K562 (cell line): Measurements from ENCODE around the gene FOXM1. TPM values are rescaled to one million over a fixed set of nuclear protein-coding genes. Genes with fewer than 3 reads are reported as not detected.

Source experiments
- ATAC-seq: fragments of 200-7000 bp; cut with Tn5 transposase; 3 replicates; pipeline ENCODE4 v1.9.1; 2020; ENCODE audit warnings: moderate library complexity
- Bru-seq: library from RNA; stranded (reverse); fragments of 400-500 nt; gene quantifications from one replicate; lab custom pipeline; 2021; lab: Mats Ljungman, UMichigan
- BruChase-seq, 2 experiments: library from RNA; stranded (reverse); fragments of 400-500 nt; gene quantifications; one replicate each; lab custom pipeline; 2021; lab: Mats Ljungman, UMichigan
- BruUV-seq: library from RNA; stranded (reverse); fragments of 400-500 nt; replicated peaks from 2 replicates; lab custom pipeline; 2021; lab: Mats Ljungman, UMichigan
- CTCF ChIA-PET: fragments of 300-600 bp; formaldehyde crosslinking; extraction: SDS; loops from one replicate; lab custom pipeline; 2021; ENCODE audit warnings: low intra/inter-chr PET ratio; lab: Yijun Ruan, JAX
- POLR2A ChIA-PET: fragments of 300-600, 350-650 bp; sonication (Branson Sonifier 250); formaldehyde crosslinking; extraction: SDS; loops from one replicate; lab custom pipeline; 2021; ENCODE audit warnings: antibody characterized with exemption, inconsistent platforms; lab: Yijun Ruan, JAX
- DNase-seq, 4 experiments: peaks; one replicate each; pipeline versions ENCODE4 v3.0.0 to v3.0.0-alpha.2; 2011 to 2018; ENCODE audit warnings: low spot score in 3 of 4, mixed read lengths in 3 of 4; ENCODE audit errors: extremely low read depth in 1 of 4
- FAIRE-seq: peaks from 2 replicates; lab custom pipeline; 2011; peaks lifted over from hg19 to GRCh38; lab: Jason Lieb, UNC
- H2AFZ ChIP-seq: 2 replicates; pipeline ENCODE4 v1.6.0; 2011; ENCODE audit warnings: low read depth, low read length, control low read depth, inconsistent platforms
- H3K27ac ChIP-seq: fragments of 200-600 bp; 3 replicates; pipeline ENCODE4 v1.8.0; 2011; ENCODE audit warnings: low read depth, mild to moderate bottlenecking, control low read depth, inconsistent platforms, low read length, moderate library complexity, mixed read lengths; ENCODE audit errors: extremely low read depth
- H3K27me3 ChIP-seq, 2 experiments: fragments of 300-600 bp in 1 of 2; 2 replicates in 1 of 2; 3 replicates in 1 of 2; pipeline versions ENCODE4 v1.6.0 to v1.8.0; 2011; ENCODE audit warnings: inconsistent platforms in 2 of 2, low read length in 2 of 2, mild to moderate bottlenecking in 1 of 2, mixed read lengths in 1 of 2, moderate library complexity in 1 of 2; ENCODE audit not compliant: control insufficient read depth in 2 of 2, insufficient read depth in 2 of 2
- H3K36me3 ChIP-seq: fragments of 300-600 bp; 3 replicates; pipeline ENCODE4 v1.8.0; 2011; ENCODE audit warnings: mild to moderate bottlenecking, low read length, inconsistent platforms; ENCODE audit not compliant: control insufficient read depth, insufficient read depth
- H3K4me1 ChIP-seq, 2 experiments: fragments of 200-600 bp in 1 of 2; replicated peaks in 1 of 2; 2 replicates in 1 of 2; 3 replicates in 1 of 2; pipeline versions ENCODE4 v1.5.1 to v1.8.0; 2011; ENCODE audit warnings: inconsistent platforms in 2 of 2, low read length in 2 of 2, mild to moderate bottlenecking in 1 of 2, mixed read lengths in 1 of 2, moderate library complexity in 1 of 2; ENCODE audit not compliant: control insufficient read depth in 2 of 2, insufficient read depth in 2 of 2
- H3K4me2 ChIP-seq: 2 replicates; pipeline ENCODE4 v1.6.1; 2011; ENCODE audit warnings: low read length, control low read depth, inconsistent platforms, mixed read lengths; ENCODE audit not compliant: insufficient read depth
- H3K4me3 ChIP-seq: fragments of 200-600 bp; sonication (generic), shearing (Covaris generic); 2 replicates; pipeline ENCODE4 v1.5.1; 2016; ENCODE audit warnings: control low read depth, inconsistent platforms
- H3K79me2 ChIP-seq: fragments of 200-600 bp; 3 replicates; pipeline ENCODE4 v1.8.0; 2011; ENCODE audit warnings: low read length, inconsistent platforms; ENCODE audit not compliant: control insufficient read depth, insufficient read depth
- H3K9ac ChIP-seq, 2 experiments: 2 replicates each; pipeline versions ENCODE4 v1.6.0 to v1.6.1; 2011; ENCODE audit warnings: low read depth in 2 of 2, low read length in 2 of 2, control low read depth in 1 of 2, inconsistent platforms in 1 of 2, mild to moderate bottlenecking in 1 of 2, mixed read lengths in 1 of 2; ENCODE audit not compliant: insufficient read depth in 1 of 2
- H3K9me1 ChIP-seq: one replicate; pipeline ENCODE4 v1.6.0; 2011; ENCODE audit warnings: inconsistent platforms, mild to moderate bottlenecking, low read length, moderate library complexity; ENCODE audit not compliant: control insufficient read depth, insufficient read depth
- H3K9me3 ChIP-seq: replicated peaks from 2 replicates; pipeline ENCODE4 v1.5.1; 2011; ENCODE audit warnings: low read depth, low read length, inconsistent platforms; ENCODE audit not compliant: control insufficient read depth, insufficient read depth
- H4K20me1 ChIP-seq: replicated peaks from 2 replicates; pipeline ENCODE4 v1.6.1; 2011; ENCODE audit warnings: low read length, inconsistent platforms, mixed read lengths; ENCODE audit not compliant: control insufficient read depth, insufficient read depth
- CBFA2T2 ChIP-seq: fragments of 450-650 bp; conservative IDR thresholded peaks from 2 replicates; pipeline ENCODE4 v1.6.1; 2017; ENCODE audit warnings: mild to moderate bottlenecking
- CREB1 ChIP-seq, 2 experiments: sonication (generic) in 1 of 2; formaldehyde crosslinking in 1 of 2; IDR thresholded peaks; 2 replicates each; pipeline versions ENCODE4 v1.6.1 to v1.8.0; 2012 to 2022; ENCODE audit warnings: inconsistent platforms in 1 of 2, mild to moderate bottlenecking in 1 of 2, missing genetic modification reagents in 1 of 2, moderate library complexity in 1 of 2
- PRPF4 ChIP-seq: fragments of 200-400 bp; formaldehyde crosslinking; IDR thresholded peaks from one replicate; pipeline ENCODE4 v1.6.1; 2017; ENCODE audit warnings: low read length, low read depth, mild to moderate bottlenecking; ENCODE audit not compliant: insufficient read depth, poor library complexity, severe bottlenecking
- PTTG1 ChIP-seq: fragments of 450-650 bp; IDR thresholded peaks from 2 replicates; pipeline ENCODE4 v1.6.1; 2016; ENCODE audit warnings: low read depth, mild to moderate bottlenecking, missing genetic modification characterization, missing compliant biosample characterization
- RREB1 ChIP-seq: fragments of 250-450 bp; sonication (Bioruptor Pico); IDR thresholded peaks from 2 replicates; pipeline ENCODE4 v1.4.0; 2020
- SIN3A ChIP-seq, 2 experiments: fragments of 150-350 bp in 1 of 2; IDR thresholded peaks; 2 replicates each; pipeline ENCODE4 v1.6.1; 2011 to 2016; ENCODE audit warnings: borderline replicate concordance in 2 of 2, low read depth in 2 of 2, low read length in 2 of 2, mild to moderate bottlenecking in 2 of 2, moderate library complexity in 2 of 2; ENCODE audit not compliant: control insufficient read depth in 1 of 2
- TEAD2 ChIP-seq: fragments of 450-650 bp; IDR thresholded peaks from 2 replicates; pipeline ENCODE4 v1.6.1; 2016; ENCODE audit warnings: missing genetic modification characterization, control low read depth, missing compliant biosample characterization
- ZBED1 ChIP-seq: IDR thresholded peaks from 2 replicates; pipeline ENCODE4 v1.6.1; 2014
- ZSCAN29 ChIP-seq: fragments of 450-650 bp; IDR thresholded peaks from 2 replicates; pipeline ENCODE4 v1.6.1; 2017
- WGBS: fragments of 100-300 bp; shearing (Covaris generic); methylation state at CpG from one replicate; pipeline ENCODE4 v1.1.6; 2016; ENCODE audit warnings: low coverage, mixed read lengths; ENCODE audit not compliant: insufficient coverage; ENCODE audit errors: missing lambda C conversion rate; 5-methylcytosine and 5-hydroxymethylcytosine counted together
- in situ Hi-C: fragments of 300-500 bp; cut with MboI; formaldehyde crosslinking; loops from 4 replicates; pipeline ENCODE4 v1.15.0; 2018; ENCODE audit warnings: inconsistent platforms, mixed read lengths
- intact Hi-C: fragments of 100-400 bp; cut with micrococcal nuclease; formaldehyde crosslinking; loops from 2 replicates; pipeline ENCODE4 v1.14.2; 2022
- long read RNA-seq, 3 experiments: library from polyadenylated mRNA in 2 of 3; library from RNA in 1 of 3; unstranded in 2 of 3; stranded (forward) in 1 of 3; transcript quantifications; one replicate each; pipeline ENCODE4 v2.0.0, GENCODE V29; 2019 to 2022
- polyA minus RNA-seq, 3 experiments: library from RNA; depleted of rRNA, polyadenylated mRNA; stranded (reverse); fragments of >200 nt; gene quantifications; 2 replicates each; pipeline ENCODE4 v1.2.3, GENCODE V29; 2011
- polyA plus RNA-seq, 8 experiments: library from polyadenylated mRNA; depleted of rRNA in 4 of 8; stranded (reverse) in 5 of 8; unstranded in 3 of 8; fragments of >200 nt; fragmentation: Nextera tagmentation in 2 of 8; fragmentation: Illumina TruSeq in 1 of 8; extraction: Ambion mirVana in 2 of 8; extraction: Trizol in 1 of 8; gene quantifications; 2 replicates each; pipeline versions ENCODE4 v1.2.1 to v1.2.3, GENCODE V29; 2011 to 2014; ENCODE audit warnings: inconsistent platforms in 1 of 8, missing spikeins in 1 of 8
- total RNA-seq, 7 experiments: library from RNA; depleted of rRNA in 6 of 7; stranded (reverse); fragments of >200 nt in 6 of 7; fragmentation: Illumina TruSeq in 2 of 7; extraction: Trizol in 2 of 7; gene quantifications; 2 replicates each; pipeline versions ENCODE4 v1.2.1 to v1.2.3, GENCODE V29; 2011 to 2021; ENCODE audit warnings: low replicate concordance in 1 of 7

The FOXM1 gene
- 74.0 and 78.2 TPM in 2 replicates for total RNA-seq (2011; cell fraction: chromatin; rRNA removed; ENCODE audit: low replicate concordance)
- 35.1 and 39.2 TPM in 2 replicates for total RNA-seq (2011; cell fraction: nucleolus; rRNA removed)
- total RNA-seq (2011; cell fraction: nucleoplasm; rRNA removed), result 40.6 and 51.8 TPM in 2 replicates
- 16.8 and 21.5 TPM in 2 replicates for total RNA-seq (2014; rRNA removed)
- 15.7 and 17.2 TPM in 2 replicates for total RNA-seq (2014; rRNA removed; fragmentation: Illumina TruSeq; extraction: Trizol)
- 18.1 and 18.6 TPM in 2 replicates for total RNA-seq (2015; rRNA removed; fragmentation: Illumina TruSeq; extraction: Trizol)
- 34.2 and 42.8 TPM in 2 replicates for total RNA-seq (2021)
- 10.5 and 14.1 TPM in 2 replicates for polyA plus RNA-seq (2011; rRNA removed)
- 14.0 and 14.7 TPM in 2 replicates for polyA plus RNA-seq (2011; cell fraction: cytosol; rRNA removed)
- polyA plus RNA-seq (2011; cell fraction: nucleus; rRNA removed), result 25.1 and 36.9 TPM in 2 replicates
- polyA plus RNA-seq (2012), result 29.6 and 36.5 TPM in 2 replicates
- 41.7 and 46.9 TPM in 2 replicates for polyA plus RNA-seq (2014; fragmentation: Illumina TruSeq; extraction: Trizol)
- polyA plus RNA-seq (2014; fragmentation: Nextera tagmentation; extraction: Ambion mirVana), result 1 to 10 TPM; 8.9 to 9.5 TPM
- polyA plus RNA-seq (2014; rRNA removed), result 18.5 and 18.7 TPM in 2 replicates
- polyA minus RNA-seq (2011; rRNA and poly(A)+ RNA removed), result 16.2 and 20.7 TPM in 2 replicates
- polyA minus RNA-seq (2011; cell fraction: cytosol; rRNA and poly(A)+ RNA removed), result 20.0 and 22.3 TPM in 2 replicates
- polyA minus RNA-seq (2011; cell fraction: nucleus; rRNA and poly(A)+ RNA removed), result 12.3 and 17.5 TPM in 2 replicates
- Bru-seq, nascent RNA, result percentile 67 among the genes with signal in this experiment
- percentile 78 among the genes with signal in this experiment for BruChase-seq, experiment 1, labeled RNA remaining after a 2-hour chase
- percentile 81 among the genes with signal in this experiment for BruChase-seq, experiment 2, labeled RNA remaining after a 6-hour chase
- long read RNA-seq, experiment 1, partial matches to known transcripts, result 5 of 156 reads
- long read RNA-seq, experiment 1, other reads (novel, unspliced or antisense), result 144 of 156 reads
- long read RNA-seq, experiment 2, transcript FOXM1-202 (9 exons, 3,315 nt), result major isoform, 6 of 47 reads
- long read RNA-seq, experiment 2, partial matches to known transcripts, result 2 of 47 reads
- long read RNA-seq, experiment 2, other reads (novel, unspliced or antisense), result 37 of 47 reads
- long read RNA-seq, experiment 3, partial matches to known transcripts, result 0 of 2 reads
- long read RNA-seq, experiment 3, other reads (novel, unspliced or antisense), result 2 of 2 reads

- H3K9me1 ChIP-seq, result no peaks in the 10 kb centered on the region
- 0 out of 4 replicates have a peak, but pooled peaks of 1 of the 2 experiments have one; percentile 56 for TF ChIP-seq SIN3A (IDR thresholded peaks at IDR 0.05; ENCODE audit: borderline replicate concordance in 2 of 2, control insufficient read depth in 1 of 2, low read depth in 2 of 2, low read length in 2 of 2)
- TF ChIP-seq CBFA2T2, result peak; percentile 83
- no peak for TF ChIP-seq PTTG1
- TF ChIP-seq CREB1 (IDR thresholded peaks at IDR 0.05), result 0 out of 2 replicates have a peak, but pooled peaks have one; percentile 25
- peak; percentile 39; the same call in 1 of the 2 replicates for TF ChIP-seq CREB1 (CRISPR knock-in tag; IDR thresholded peaks at IDR 0.05)
- TF ChIP-seq RREB1 (CRISPR knock-in tag), result no peak
- TF ChIP-seq PRPF4, result no peak
- no peak for TF ChIP-seq TEAD2 (tag)
- no peak for TF ChIP-seq ZSCAN29
- TF ChIP-seq ZBED1, result no peak
Measured at GRCh38 chr12:2877047-2877952, at the start of gene FOXM1, which contains the start of gene RHNO1. Gene FOXM1 (minus strand): TSS chr12:2877174. CDS start chr12:2874478, 2,696 bp downstream. Gene RHNO1 (plus strand): TSS chr12:2877223. CDS start chr12:2885367, 8,144 bp downstream.

More at GRCh38 chr12:2877047-2877952, at the start of gene FOXM1, which contains the start of gene RHNO1:
- 0% methylated on average over 19 of the region's 70 CpGs for WGBS
- peaks cover 7 to 12% of the 10 kb centered on the region in 2 experiments; a peak in 4 of 5 replicates for H3K4me1 ChIP-seq
- POLR2A ChIA-PET, result interaction anchor here (0.6 to 1.1 kb wide), 7 partner anchors 11 to 96 kb away, joined by 3 to 6 read pairs (median 4); partner anchors contain the start of gene TULP3
- no peaks in the 10 kb centered on the region for H4K20me1 ChIP-seq
- H3K9ac ChIP-seq, result peak within 1 kb of the TSS; percentile 83 to 99
- H3K9me3 ChIP-seq, result no peaks in the 10 kb centered on the region
- peak within 1 kb of the TSS; percentile 92 for H3K4me3 ChIP-seq
- ATAC-seq, result peak; percentile 89
- no peaks in the 10 kb centered on the region for H3K27me3 ChIP-seq
- H3K79me2 ChIP-seq, result peaks cover 60% of the 10 kb centered on the region
- H2AFZ ChIP-seq, result peak within 1 kb of the TSS; percentile 82
- intact Hi-C loops, result no loop called here
- H3K27ac ChIP-seq, result peak within 1 kb of the TSS; percentile 85
- CTCF ChIA-PET, result no interaction called here
- TSS peak; percentile 81 for BruUV-seq
- FAIRE-seq, result peak; percentile 56
- peaks cover 20% of the 10 kb centered on the region; the same call in 1 of the 3 replicates for H3K36me3 ChIP-seq
- DNase-seq, result peak; percentile 84 to 88 (median 85)
- in situ Hi-C loops, result loop anchor here (10.0 kb wide), 1 partner anchor 158 kb away; no protein-coding TSS in a partner anchor
- H3K4me2 ChIP-seq, result peak within 1 kb of the TSS; percentile 86
